ENCODE results near the gene ATP8B1. TPM values are rescaled to one million over a fixed set of nuclear protein-coding genes. Genes with fewer than 3 reads are reported as not detected.

The ATP8B1 gene
- total and polyA plus RNA-seq, 11 donors: 3.0 to 12.8 (median 6.2) TPM

DNA sequence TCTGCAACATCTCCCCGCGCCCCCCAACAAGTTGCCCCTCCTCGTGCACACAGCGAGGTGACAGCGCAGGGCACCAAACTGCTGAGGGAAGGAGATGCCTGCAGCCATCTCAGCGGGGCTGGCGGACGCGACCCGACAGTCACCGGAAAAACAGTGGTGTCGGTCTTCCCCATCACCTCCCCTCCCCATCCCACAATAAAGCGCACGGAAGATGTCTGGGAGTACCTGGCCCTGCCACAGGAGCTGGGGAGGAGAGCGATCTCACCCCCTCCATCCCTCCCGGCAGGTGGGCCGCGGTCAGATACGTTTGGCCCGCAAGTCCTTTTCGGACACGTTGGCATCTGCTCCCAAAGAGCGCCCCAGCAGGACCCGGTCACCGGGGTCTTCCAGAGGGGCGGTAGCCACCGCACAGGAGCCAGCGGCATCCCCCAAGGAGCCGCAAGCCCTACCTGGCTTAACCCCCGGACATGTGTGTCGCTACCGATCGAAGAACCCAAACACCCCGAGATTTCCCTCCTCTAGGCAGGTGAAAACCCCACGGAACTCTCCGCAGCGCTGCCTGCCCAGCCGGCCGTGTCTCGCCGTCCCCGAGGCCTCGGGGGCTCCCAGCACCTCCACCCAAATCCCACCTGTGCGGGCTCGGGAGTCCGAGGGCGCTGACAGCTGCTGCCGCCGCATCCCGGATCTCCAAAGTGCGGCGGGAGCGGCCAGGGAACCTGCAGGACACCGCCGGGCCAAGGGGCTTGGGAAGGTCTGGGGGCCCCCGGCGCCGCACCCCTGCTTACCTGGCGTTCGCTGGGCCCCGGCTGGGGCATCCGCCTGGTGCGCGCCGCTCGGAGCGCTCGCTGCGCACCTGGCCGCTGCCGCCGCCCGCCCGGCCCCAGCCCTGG, 657 bp downstream of the ATP8B1 start:
- intact Hi-C loops (cut with DNase I): loop anchor here in 4 of 10 donors (5.0 to 10.0 kb wide), 8 partner anchors 35 to 180 kb away; partner anchors contain the start of gene NARS1 (in 1 of the 4)
- H3K36me3 ChIP-seq: no peaks in the 10 kb centered on the region
- no peak for ATAC-seq
- no peaks in the 10 kb centered on the region for H3K9me3 ChIP-seq
- 0 to 2% (median 1%) methylated on average over 13 to 74 of the region's 74 CpGs for WGBS, 4 donors
- H3K27me3 ChIP-seq: peaks cover 0 to 46% (median 0%) of the 10 kb centered on the region in 9 donors
- H3K4me3 ChIP-seq: peak overlapping the region; percentile 78 to 97 (median 90)
- H3K27ac ChIP-seq: peak overlapping the region; percentile 70 to 97 (median 92)
- H3K4me1 ChIP-seq: peaks cover 0 to 62% (median 23%) of the 10 kb centered on the region in 12 donors
- DNase-seq: peak in 1 of 5 donors; percentile 28
- no peak for TF ChIP-seq POLR2A (IDR thresholded peaks at IDR 0.05)
- TF ChIP-seq, protein P1, sequence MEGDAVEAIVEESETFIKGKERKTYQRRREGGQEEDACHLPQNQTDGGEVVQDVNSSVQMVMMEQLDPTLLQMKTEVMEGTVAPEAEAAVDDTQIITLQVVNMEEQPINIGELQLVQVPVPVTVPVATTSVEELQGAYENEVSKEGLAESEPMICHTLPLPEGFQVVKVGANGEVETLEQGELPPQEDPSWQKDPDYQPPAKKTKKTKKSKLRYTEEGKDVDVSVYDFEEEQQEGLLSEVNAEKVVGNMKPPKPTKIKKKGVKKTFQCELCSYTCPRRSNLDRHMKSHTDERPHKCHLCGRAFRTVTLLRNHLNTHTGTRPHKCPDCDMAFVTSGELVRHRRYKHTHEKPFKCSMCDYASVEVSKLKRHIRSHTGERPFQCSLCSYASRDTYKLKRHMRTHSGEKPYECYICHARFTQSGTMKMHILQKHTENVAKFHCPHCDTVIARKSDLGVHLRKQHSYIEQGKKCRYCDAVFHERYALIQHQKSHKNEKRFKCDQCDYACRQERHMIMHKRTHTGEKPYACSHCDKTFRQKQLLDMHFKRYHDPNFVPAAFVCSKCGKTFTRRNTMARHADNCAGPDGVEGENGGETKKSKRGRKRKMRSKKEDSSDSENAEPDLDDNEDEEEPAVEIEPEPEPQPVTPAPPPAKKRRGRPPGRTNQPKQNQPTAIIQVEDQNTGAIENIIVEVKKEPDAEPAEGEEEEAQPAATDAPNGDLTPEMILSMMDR (IDR thresholded peaks at IDR 0.05): no peak

DNA sequence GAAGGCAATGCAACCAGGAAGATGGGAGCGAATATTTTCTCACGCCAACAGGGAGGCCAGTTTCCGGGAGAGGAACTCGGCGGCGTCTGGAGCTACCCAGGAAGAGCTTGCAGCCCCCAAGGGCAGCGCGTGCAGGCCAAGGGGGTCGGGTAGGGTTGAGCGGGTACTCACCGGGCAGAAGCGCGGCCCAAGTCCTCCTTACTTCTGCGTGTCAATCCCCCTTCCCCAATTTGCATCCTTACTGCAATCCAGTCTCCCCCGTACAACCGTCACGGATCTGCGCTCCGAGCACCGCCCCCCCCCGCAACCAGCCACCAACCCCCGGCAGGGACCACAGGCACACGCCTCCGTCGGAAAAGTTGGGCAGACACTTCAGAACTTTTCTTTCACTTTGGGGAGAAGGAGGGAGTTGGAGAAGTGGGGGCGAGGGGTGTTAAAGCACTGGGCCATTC, 1.3 kb downstream of the ATP8B1 start:
- Histone ChIP-seq H3K9me3 (no peaks in the 10 kb centered on the region), H3K27ac (peak overlapping the region in 10 of 12 donors; percentile 40 to 97 (median 94)), H3K27me3 (peaks cover 0 to 46% (median 0%) of the 10 kb centered on the region in 9 donors), H3K36me3 (no peaks in the 10 kb centered on the region), H3K4me1 (peaks cover 0 to 61% (median 20%) of the 10 kb centered on the region in 12 donors), H3K4me3 (peak overlapping the region; percentile 78 to 97 (median 90))
- ATAC-seq (no peak), DNase-seq (peak in 2 of 5 donors; percentile 27 to 46)
- TF ChIP-seq, protein P1 (IDR thresholded peaks at IDR 0.05): no peak
- TF ChIP-seq POLR2A (IDR thresholded peaks at IDR 0.05): no peak
- intact Hi-C loops (cut with DNase I): loop anchor here in 4 of 10 donors (5.0 to 10.0 kb wide), 8 partner anchors 34 to 179 kb away; partner anchors contain the start of gene NARS1 (in 1 of the 4)
- WGBS, 4 donors: 9 to 28% (median 17%) methylated on average over 7 to 26 of the region's 26 CpGs

DNA sequence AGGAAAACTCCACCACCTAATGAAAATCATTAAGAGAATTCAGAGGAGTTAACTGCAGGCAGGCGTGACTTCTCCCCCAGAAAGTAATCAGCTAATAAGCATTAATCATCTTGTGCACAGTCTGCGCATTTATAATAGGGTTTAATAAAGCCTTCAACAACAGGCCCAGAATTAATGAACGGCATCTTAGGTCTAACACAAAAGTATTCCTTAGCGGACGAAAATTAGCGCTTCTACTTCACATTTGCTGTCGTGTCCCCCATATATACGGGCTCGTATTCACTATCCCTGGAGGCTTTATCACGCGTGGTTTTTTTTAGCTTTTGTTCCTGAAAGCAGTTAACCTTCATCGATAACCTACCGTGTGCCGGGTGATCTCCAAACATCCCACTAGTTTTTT, 1.8 kb downstream of the ATP8B1 start:
- Histone ChIP-seq H3K9me3 (no peaks in the 10 kb centered on the region), H3K4me3 (peak overlapping the region; percentile 78 to 97 (median 90)), H3K27me3 (peaks cover 0 to 46% (median 0%) of the 10 kb centered on the region in 9 donors), H3K27ac (peak overlapping the region in 10 of 12 donors; percentile 40 to 97 (median 94)), H3K36me3 (no peaks in the 10 kb centered on the region), H3K4me1 (peaks cover 0 to 61% (median 18%) of the 10 kb centered on the region in 12 donors)
- DNase-seq: no peak
- no peak for ATAC-seq
- 32 to 54% (median 46%) methylated on average over 14 of the region's 14 CpGs for WGBS, 4 donors
- intact Hi-C loops (cut with DNase I): loop anchor here in 4 of 10 donors (5.0 to 10.0 kb wide), 8 partner anchors 34 to 179 kb away; partner anchors contain the start of gene NARS1 (in 1 of the 4)
- no peak for TF ChIP-seq POLR2A (IDR thresholded peaks at IDR 0.05)
- TF ChIP-seq, protein P1 (IDR thresholded peaks at IDR 0.05): no peak
